AG08396 (cell line): ENCODE results near the gene NECAB3.

Experiments
- DNase-seq: peaks from one replicate; pipeline ENCODE4 v3.0.0; 2012; ENCODE audit warnings: low spot score, mixed read lengths

NECAB3 gene

DNA sequence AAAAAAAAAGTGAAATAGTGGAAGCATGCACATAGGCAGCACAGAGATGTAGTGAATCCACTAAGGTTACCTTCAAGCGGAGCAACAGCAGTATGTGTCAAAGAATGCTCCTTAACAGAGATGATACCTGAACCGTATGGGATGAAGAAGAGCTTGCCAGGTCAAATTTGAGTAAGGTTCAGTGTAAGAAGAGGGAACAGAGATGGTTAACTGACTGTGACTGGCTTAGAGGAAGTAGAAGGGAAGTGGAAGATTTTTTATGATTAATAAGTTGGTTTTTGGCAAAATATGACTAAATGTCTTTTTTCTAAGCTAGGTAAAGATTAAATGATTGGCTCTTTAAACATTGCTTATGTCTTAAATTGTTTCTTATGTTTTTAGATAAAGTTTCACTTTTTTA is 64.7 kb downstream of the NECAB3 start:
- no peak for DNase-seq
